Measurements from ENCODE around the gene BEX2.

DNA sequence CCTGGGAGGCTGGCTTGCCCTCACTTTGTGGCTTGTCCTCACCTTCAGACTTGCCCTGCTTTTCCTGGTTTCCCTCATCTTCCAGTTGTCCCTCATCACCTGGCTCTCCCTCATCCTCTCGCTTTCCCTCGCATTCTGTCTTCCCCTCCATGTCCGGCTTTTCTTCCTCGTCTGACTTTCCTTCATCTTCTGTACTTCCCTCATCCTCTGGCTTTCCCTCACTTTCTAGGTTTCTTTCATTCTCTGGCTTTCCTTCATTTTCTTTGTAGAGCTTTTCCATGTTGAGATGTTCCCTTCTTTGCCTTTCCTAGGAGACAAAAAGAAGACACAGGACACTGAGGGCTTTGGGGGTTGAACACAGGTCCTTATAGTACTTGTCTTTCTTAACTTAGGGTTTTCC, 36.5 kb downstream of the BEX2 start:
- TF ChIP-seq POLR2AphosphoS5 (IDR thresholded peaks at IDR 0.05; ENCODE audit: low read depth, low read length): no peak
- no peak for TF ChIP-seq FOXP2 (optimal IDR thresholded peaks at IDR 0.05; ENCODE audit: borderline replicate concordance, extremely low read depth, extremely low read length, insufficient read depth)
- TF ChIP-seq TAF1 (IDR thresholded peaks at IDR 0.05; ENCODE audit: borderline replicate concordance, insufficient read depth, low read length): no peak
- TF ChIP-seq REST (IDR thresholded peaks at IDR 0.05; ENCODE audit: insufficient read depth in 1 of 2, low read depth in 2 of 2, low read length in 2 of 2): no peak
- no peak for TF ChIP-seq SIN3A (IDR thresholded peaks at IDR 0.05; ENCODE audit: borderline replicate concordance, insufficient read depth, low read length)
